K562 (cell line): ENCODE measurements around the gene SH3D19. TPM values are rescaled to one million over a fixed set of nuclear protein-coding genes. Genes with fewer than 3 reads are reported as not detected.

Source experiments
- ATAC-seq: fragments of 200-7000 bp; cut with Tn5 transposase; 3 replicates; pipeline ENCODE4 v1.9.1; 2020; ENCODE audit warnings: moderate library complexity
- BruUV-seq: library from RNA; stranded (reverse); fragments of 400-500 nt; replicated peaks from 2 replicates; lab custom pipeline; 2021; lab: Mats Ljungman, UMichigan
- CTCF ChIA-PET: fragments of 300-600 bp; formaldehyde crosslinking; extraction: SDS; loops from one replicate; lab custom pipeline; 2021; ENCODE audit warnings: low intra/inter-chr PET ratio; lab: Yijun Ruan, JAX
- POLR2A ChIA-PET: fragments of 300-600, 350-650 bp; sonication (Branson Sonifier 250); formaldehyde crosslinking; extraction: SDS; loops from one replicate; lab custom pipeline; 2021; ENCODE audit warnings: antibody characterized with exemption, inconsistent platforms; lab: Yijun Ruan, JAX
- DNase-seq, 4 experiments: peaks; one replicate each; pipeline versions ENCODE4 v3.0.0 to v3.0.0-alpha.2; 2011 to 2018; ENCODE audit warnings: low spot score in 3 of 4, mixed read lengths in 3 of 4; ENCODE audit errors: extremely low read depth in 1 of 4
- FAIRE-seq: peaks from 2 replicates; lab custom pipeline; 2011; peaks lifted over from hg19 to GRCh38; lab: Jason Lieb, UNC
- H2AFZ ChIP-seq: 2 replicates; pipeline ENCODE4 v1.6.0; 2011; ENCODE audit warnings: low read depth, low read length, control low read depth, inconsistent platforms
- H3K27ac ChIP-seq: fragments of 200-600 bp; 3 replicates; pipeline ENCODE4 v1.8.0; 2011; ENCODE audit warnings: low read depth, mild to moderate bottlenecking, control low read depth, inconsistent platforms, low read length, moderate library complexity, mixed read lengths; ENCODE audit errors: extremely low read depth
- H3K27me3 ChIP-seq, 2 experiments: fragments of 300-600 bp in 1 of 2; 2 replicates in 1 of 2; 3 replicates in 1 of 2; pipeline versions ENCODE4 v1.6.0 to v1.8.0; 2011; ENCODE audit warnings: inconsistent platforms in 2 of 2, low read length in 2 of 2, mild to moderate bottlenecking in 1 of 2, mixed read lengths in 1 of 2, moderate library complexity in 1 of 2; ENCODE audit not compliant: control insufficient read depth in 2 of 2, insufficient read depth in 2 of 2
- H3K36me3 ChIP-seq: fragments of 300-600 bp; 3 replicates; pipeline ENCODE4 v1.8.0; 2011; ENCODE audit warnings: mild to moderate bottlenecking, low read length, inconsistent platforms; ENCODE audit not compliant: control insufficient read depth, insufficient read depth
- H3K4me1 ChIP-seq, 2 experiments: fragments of 200-600 bp in 1 of 2; replicated peaks in 1 of 2; 2 replicates in 1 of 2; 3 replicates in 1 of 2; pipeline versions ENCODE4 v1.5.1 to v1.8.0; 2011; ENCODE audit warnings: inconsistent platforms in 2 of 2, low read length in 2 of 2, mild to moderate bottlenecking in 1 of 2, mixed read lengths in 1 of 2, moderate library complexity in 1 of 2; ENCODE audit not compliant: control insufficient read depth in 2 of 2, insufficient read depth in 2 of 2
- H3K4me2 ChIP-seq: 2 replicates; pipeline ENCODE4 v1.6.1; 2011; ENCODE audit warnings: low read length, control low read depth, inconsistent platforms, mixed read lengths; ENCODE audit not compliant: insufficient read depth
- H3K4me3 ChIP-seq: fragments of 200-600 bp; sonication (generic), shearing (Covaris generic); 2 replicates; pipeline ENCODE4 v1.5.1; 2016; ENCODE audit warnings: control low read depth, inconsistent platforms
- H3K79me2 ChIP-seq: fragments of 200-600 bp; 3 replicates; pipeline ENCODE4 v1.8.0; 2011; ENCODE audit warnings: low read length, inconsistent platforms; ENCODE audit not compliant: control insufficient read depth, insufficient read depth
- H3K9ac ChIP-seq, 2 experiments: 2 replicates each; pipeline versions ENCODE4 v1.6.0 to v1.6.1; 2011; ENCODE audit warnings: low read depth in 2 of 2, low read length in 2 of 2, control low read depth in 1 of 2, inconsistent platforms in 1 of 2, mild to moderate bottlenecking in 1 of 2, mixed read lengths in 1 of 2; ENCODE audit not compliant: insufficient read depth in 1 of 2
- H3K9me1 ChIP-seq: one replicate; pipeline ENCODE4 v1.6.0; 2011; ENCODE audit warnings: inconsistent platforms, mild to moderate bottlenecking, low read length, moderate library complexity; ENCODE audit not compliant: control insufficient read depth, insufficient read depth
- H3K9me3 ChIP-seq: replicated peaks from 2 replicates; pipeline ENCODE4 v1.5.1; 2011; ENCODE audit warnings: low read depth, low read length, inconsistent platforms; ENCODE audit not compliant: control insufficient read depth, insufficient read depth
- H4K20me1 ChIP-seq: replicated peaks from 2 replicates; pipeline ENCODE4 v1.6.1; 2011; ENCODE audit warnings: low read length, inconsistent platforms, mixed read lengths; ENCODE audit not compliant: control insufficient read depth, insufficient read depth
- SPI1 ChIP-seq: IDR thresholded peaks from 2 replicates; pipeline ENCODE4 v1.6.1; 2011; ENCODE audit warnings: low read depth, low read length, control low read depth, borderline replicate concordance
- ZNF507 ChIP-seq: conservative IDR thresholded peaks from 2 replicates; pipeline ENCODE4 v1.6.1; 2017; ENCODE audit warnings: missing genetic modification characterization, missing compliant biosample characterization
- ZNF696 ChIP-seq: fragments of 250-450 bp; sonication (Bioruptor Pico); conservative IDR thresholded peaks from 2 replicates; pipeline ENCODE4 v1.4.0; 2020; ENCODE audit warnings: mild to moderate bottlenecking, moderate library complexity
- WGBS: fragments of 100-300 bp; shearing (Covaris generic); methylation state at CpG from one replicate; pipeline ENCODE4 v1.1.6; 2016; ENCODE audit warnings: low coverage, mixed read lengths; ENCODE audit not compliant: insufficient coverage; ENCODE audit errors: missing lambda C conversion rate; 5-methylcytosine and 5-hydroxymethylcytosine counted together
- in situ Hi-C: fragments of 300-500 bp; cut with MboI; formaldehyde crosslinking; loops from 4 replicates; pipeline ENCODE4 v1.15.0; 2018; ENCODE audit warnings: inconsistent platforms, mixed read lengths
- intact Hi-C: fragments of 100-400 bp; cut with micrococcal nuclease; formaldehyde crosslinking; loops from 2 replicates; pipeline ENCODE4 v1.14.2; 2022
- polyA plus RNA-seq, 8 experiments: library from polyadenylated mRNA; depleted of rRNA in 4 of 8; stranded (reverse) in 5 of 8; unstranded in 3 of 8; fragments of >200 nt; fragmentation: Nextera tagmentation in 2 of 8; fragmentation: Illumina TruSeq in 1 of 8; extraction: Ambion mirVana in 2 of 8; extraction: Trizol in 1 of 8; gene quantifications; 2 replicates each; pipeline versions ENCODE4 v1.2.1 to v1.2.3, GENCODE V29; 2011 to 2014; ENCODE audit warnings: inconsistent platforms in 1 of 8, missing spikeins in 1 of 8
- total RNA-seq, 7 experiments: library from RNA; depleted of rRNA in 6 of 7; stranded (reverse); fragments of >200 nt in 6 of 7; fragmentation: Illumina TruSeq in 2 of 7; extraction: Trizol in 2 of 7; gene quantifications; 2 replicates each; pipeline versions ENCODE4 v1.2.1 to v1.2.3, GENCODE V29; 2011 to 2021; ENCODE audit warnings: low replicate concordance in 1 of 7

Gene SH3D19
- total and polyA plus RNA-seq, 9 of the 15 experiments (the other 6 are each of a cell fraction or from before 2014, with no cell fraction given): 0.42 to 2.2 (median 1.1) TPM; not detected in 6

DNA sequence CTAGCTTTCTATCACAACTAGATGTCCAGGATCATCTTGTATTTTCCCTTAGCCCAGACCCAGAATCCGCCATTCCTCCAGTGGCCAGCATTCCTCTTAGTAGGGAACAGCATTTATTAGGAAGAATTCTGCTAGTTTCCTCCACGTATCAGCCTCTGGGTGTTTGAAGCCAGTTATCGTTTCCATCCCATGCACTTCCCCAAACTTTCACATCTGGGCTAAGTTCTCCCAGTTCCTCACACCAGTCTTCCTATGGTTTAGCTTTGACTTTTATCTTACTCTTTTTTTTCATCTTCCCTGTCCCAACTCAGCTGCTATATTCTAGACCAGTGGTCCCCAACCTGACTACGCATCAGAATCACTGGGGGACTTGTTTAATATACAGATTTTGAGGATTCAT, 101.9 kb downstream of the SH3D19 start:
- Histone ChIP-seq H2AFZ (no peak overlapping the region), H3K4me1 (no peaks in the 10 kb centered on the region), H3K27me3 (peaks cover 0 to 7% of the 10 kb centered on the region in 2 experiments; a peak in 2 of 5 replicates), H3K9me3 (no peaks in the 10 kb centered on the region), H3K27ac (no peak overlapping the region), H3K4me2 (no peak overlapping the region), H3K9me1 (no peaks in the 10 kb centered on the region), H3K9ac (no peak overlapping the region), H3K4me3 (no peak overlapping the region), H3K79me2 (no peaks in the 10 kb centered on the region), H3K36me3 (no peaks in the 10 kb centered on the region), H4K20me1 (no peaks in the 10 kb centered on the region)
- WGBS: 0% methylated on average over 4 of the region's 4 CpGs
- DNase-seq (no peak), ATAC-seq (no peak), FAIRE-seq (no peak)
- in situ Hi-C loops: no loop called here
- intact Hi-C loops: no loop called here
- no TSS peak for BruUV-seq
- POLR2A ChIA-PET: no interaction called here
- CTCF ChIA-PET: no interaction called here
- no peak for TF ChIP-seq ZNF696 (CRISPR knock-in tag)
- peak; percentile 56; the same call in 1 of the 2 replicates for TF ChIP-seq SPI1

DNA sequence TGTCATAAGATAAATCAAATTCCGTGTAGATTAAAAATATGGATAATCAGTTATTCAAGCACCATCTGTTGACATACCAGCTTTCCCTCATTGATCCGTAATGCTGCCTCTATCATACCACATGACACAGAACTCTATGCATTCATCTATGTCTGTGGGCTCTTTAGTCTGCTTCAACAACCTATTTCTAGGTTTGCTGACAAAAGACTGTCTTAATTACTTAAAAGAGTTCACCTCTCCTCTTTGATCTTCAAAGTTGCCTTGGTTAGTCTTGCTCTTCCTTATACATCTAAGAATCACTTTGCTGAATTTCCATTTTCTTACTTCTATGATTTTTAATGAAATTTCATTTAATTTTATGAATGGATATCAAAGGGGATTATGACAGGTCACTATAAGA, 105.5 kb downstream of the SH3D19 start:
- no peak overlapping the region for H3K9ac ChIP-seq
- CTCF ChIA-PET: no interaction called here
- WGBS: 3% methylated on average over 2 of the region's 2 CpGs

More for the DNA sequence above, 105.5 kb downstream of the SH3D19 start:
- TF ChIP-seq ZNF507: no peak
- H3K79me2 ChIP-seq: no peaks in the 10 kb centered on the region
- no peak overlapping the region for H3K4me2 ChIP-seq
- BruUV-seq: no TSS peak
- no peaks in the 10 kb centered on the region for H3K9me3 ChIP-seq
- no peak overlapping the region for H3K27ac ChIP-seq
- ATAC-seq: no peak
- no peak overlapping the region for H2AFZ ChIP-seq
- FAIRE-seq: no peak
- peaks cover 0 to under 1% of the 10 kb centered on the region in 2 experiments; a peak in 2 of 5 replicates for H3K4me1 ChIP-seq
- peaks cover 0 to 2% of the 10 kb centered on the region in 2 experiments; a peak in 1 of 5 replicates for H3K27me3 ChIP-seq
- POLR2A ChIA-PET: interaction anchor here (0.5 kb wide), 1 partner anchor 21 kb away, joined by 3 read pairs; no protein-coding TSS in a partner anchor
- no peak for DNase-seq
- H3K9me1 ChIP-seq: no peaks in the 10 kb centered on the region
- H3K36me3 ChIP-seq: no peaks in the 10 kb centered on the region
- H3K4me3 ChIP-seq: no peak overlapping the region
- no peaks in the 10 kb centered on the region for H4K20me1 ChIP-seq
- intact Hi-C loops (no loop called here), in situ Hi-C loops (no loop called here)
